PC-3 (cell line): ENCODE measurements around the gene SLC13A1. TPM values are rescaled to one million over a fixed set of nuclear protein-coding genes. Genes with fewer than 3 reads are reported as not detected.

Source experiments
- ATAC-seq: fragments of 200-7000 bp; cut with Tn5 transposase; 2 replicates; pipeline ENCODE4 v1.9.1; 2020; ENCODE audit warnings: mild to moderate bottlenecking, moderate library complexity
- BruUV-seq: library from RNA; stranded (reverse); fragments of 400-500 nt; replicated peaks from 2 replicates; lab custom pipeline; 2021; lab: Mats Ljungman, UMichigan
- CTCF ChIA-PET: fragments of 300-600 bp; sonication (Branson Sonifier 250); formaldehyde crosslinking; loops from one replicate; lab custom pipeline; 2022; ENCODE audit warnings: antibody characterized with exemption; lab: Charles Lee
- POLR2A ChIA-PET: fragments of 300-600 bp; sonication (Branson Sonifier 250); formaldehyde crosslinking; loops from one replicate; lab custom pipeline; 2022; ENCODE audit warnings: antibody characterized with exemption; ENCODE audit not compliant: unreplicated experiment; lab: Charles Lee
- DNase-seq: peaks from one replicate; pipeline ENCODE4 v3.0.0-alpha.2; 2015
- H2AFZ ChIP-seq: fragments of 300-600 bp; sonication (generic); 2 replicates; pipeline ENCODE4 v1.6.0; 2016; ENCODE audit warnings: antibody characterized with exemption, low read length
- H3F3A ChIP-seq: fragments of 300-600 bp; sonication (generic); one replicate; pipeline ENCODE4 v1.6.0; 2017; ENCODE audit warnings: antibody characterized with exemption, low read length, control low read depth, mild to moderate bottlenecking; ENCODE audit not compliant: unreplicated experiment
- H3K27ac ChIP-seq: fragments of 300-600 bp; sonication (generic); 2 replicates; pipeline ENCODE4 v1.5.1; 2016; ENCODE audit warnings: mild to moderate bottlenecking, low read length
- H3K27me3 ChIP-seq: fragments of 300-600 bp; sonication (generic); 2 replicates; pipeline ENCODE4 v1.6.1; 2016; ENCODE audit warnings: low read length, mixed read lengths
- H3K36me3 ChIP-seq: fragments of 300-600 bp; sonication (generic); 2 replicates; pipeline ENCODE4 v1.6.1; 2016; ENCODE audit warnings: low read depth, mixed run types, low read length, mixed read lengths
- H3K4me1 ChIP-seq: fragments of 300-600 bp; sonication (generic); 2 replicates; pipeline ENCODE4 v1.5.1; 2016; ENCODE audit warnings: low read length; ENCODE audit not compliant: insufficient read depth
- H3K4me2 ChIP-seq: fragments of 300-600 bp; sonication (generic); 2 replicates; pipeline ENCODE4 v1.6.0; 2016; ENCODE audit warnings: low read length
- H3K4me3 ChIP-seq: fragments of 300-600 bp; sonication (generic); 2 replicates; pipeline ENCODE4 v1.5.1; 2016; ENCODE audit warnings: mild to moderate bottlenecking, low read length, mixed read lengths
- H3K79me2 ChIP-seq: fragments of 300-600 bp; sonication (generic); 2 replicates; pipeline ENCODE4 v1.6.1; 2017; ENCODE audit warnings: low read length, mixed read lengths
- H3K9ac ChIP-seq: fragments of 300-600 bp; sonication (generic); 2 replicates; pipeline ENCODE4 v1.6.0; 2016; ENCODE audit warnings: mild to moderate bottlenecking, low read length
- H3K9me2 ChIP-seq: fragments of 300-600 bp; sonication (generic); replicated peaks from 2 replicates; pipeline ENCODE4 v1.6.1; 2016; ENCODE audit warnings: mixed run types, low read length, mixed read lengths
- H3K9me3 ChIP-seq: fragments of 300-600 bp; sonication (generic); 2 replicates; pipeline ENCODE4 v1.6.1; 2016; ENCODE audit warnings: low read length, mixed read lengths
- H4K20me1 ChIP-seq: fragments of 300-600 bp; sonication (generic); 2 replicates; pipeline ENCODE4 v1.6.1; 2016; ENCODE audit warnings: low read length, mixed read lengths
- EZH2 ChIP-seq: fragments of 300-600 bp; sonication (generic); IDR thresholded peaks from one replicate; pipeline ENCODE4 v1.6.1; 2017; ENCODE audit warnings: antibody characterized with exemption, mild to moderate bottlenecking, low read length; ENCODE audit not compliant: unreplicated experiment
- EZH2phosphoT487 ChIP-seq: fragments of 300-600 bp; sonication (generic); IDR thresholded peaks from 2 replicates; pipeline ENCODE4 v1.6.1; 2018; ENCODE audit warnings: mild to moderate bottlenecking, antibody characterized with exemption, low read length, borderline replicate concordance
- intact Hi-C: fragments of 100-400 bp; cut with micrococcal nuclease; formaldehyde crosslinking; loops from 2 replicates; pipeline ENCODE4 v1.9.0; 2023
- total RNA-seq: library from RNA; depleted of rRNA; stranded (reverse); fragments of >200 nt; gene quantifications from 2 replicates; pipeline ENCODE4 v1.2.3, GENCODE V29; 2014
- TF ChIP-seq, protein P1 (sequence below): fragments of 300-600 bp; sonication (generic); conservative IDR thresholded peaks from 2 replicates; pipeline ENCODE4 v1.5.1; 2017; ENCODE audit warnings: antibody characterized with exemption, low read depth, mild to moderate bottlenecking, low read length

The SLC13A1 gene
- total RNA-seq, 1 experiment from 2014 or later, result not detected

- Histone ChIP-seq H3K4me1 (no peaks in the 10 kb centered on the region), H3K4me2 (no peak overlapping the region), H3K9me2 (no peaks in the 10 kb centered on the region), H2AFZ (no peak overlapping the region), H3F3A (no peaks in the 10 kb centered on the region), H3K4me3 (no peak overlapping the region), H4K20me1 (no peaks in the 10 kb centered on the region), H3K36me3 (no peaks in the 10 kb centered on the region), H3K27me3 (no peaks in the 10 kb centered on the region), H3K79me2 (no peaks in the 10 kb centered on the region), H3K27ac (no peak overlapping the region), H3K9me3 (peaks cover 7% of the 10 kb centered on the region; the same call in 1 of the 2 replicates), H3K9ac (no peak overlapping the region)
- ATAC-seq (no peak), DNase-seq (no peak)
- no TSS peak for BruUV-seq
- TF ChIP-seq, protein P1, sequence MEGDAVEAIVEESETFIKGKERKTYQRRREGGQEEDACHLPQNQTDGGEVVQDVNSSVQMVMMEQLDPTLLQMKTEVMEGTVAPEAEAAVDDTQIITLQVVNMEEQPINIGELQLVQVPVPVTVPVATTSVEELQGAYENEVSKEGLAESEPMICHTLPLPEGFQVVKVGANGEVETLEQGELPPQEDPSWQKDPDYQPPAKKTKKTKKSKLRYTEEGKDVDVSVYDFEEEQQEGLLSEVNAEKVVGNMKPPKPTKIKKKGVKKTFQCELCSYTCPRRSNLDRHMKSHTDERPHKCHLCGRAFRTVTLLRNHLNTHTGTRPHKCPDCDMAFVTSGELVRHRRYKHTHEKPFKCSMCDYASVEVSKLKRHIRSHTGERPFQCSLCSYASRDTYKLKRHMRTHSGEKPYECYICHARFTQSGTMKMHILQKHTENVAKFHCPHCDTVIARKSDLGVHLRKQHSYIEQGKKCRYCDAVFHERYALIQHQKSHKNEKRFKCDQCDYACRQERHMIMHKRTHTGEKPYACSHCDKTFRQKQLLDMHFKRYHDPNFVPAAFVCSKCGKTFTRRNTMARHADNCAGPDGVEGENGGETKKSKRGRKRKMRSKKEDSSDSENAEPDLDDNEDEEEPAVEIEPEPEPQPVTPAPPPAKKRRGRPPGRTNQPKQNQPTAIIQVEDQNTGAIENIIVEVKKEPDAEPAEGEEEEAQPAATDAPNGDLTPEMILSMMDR, result no peak
- TF ChIP-seq EZH2phosphoT487 (no peak), EZH2 (no peak)
- CTCF ChIA-PET, result no interaction called here
- POLR2A ChIA-PET, result no interaction called here
- intact Hi-C loops, result no loop called here
These were observed 20.6 kb upstream of the SLC13A1 start for GRCh38 chr7:123220396-123220795.

DNA sequence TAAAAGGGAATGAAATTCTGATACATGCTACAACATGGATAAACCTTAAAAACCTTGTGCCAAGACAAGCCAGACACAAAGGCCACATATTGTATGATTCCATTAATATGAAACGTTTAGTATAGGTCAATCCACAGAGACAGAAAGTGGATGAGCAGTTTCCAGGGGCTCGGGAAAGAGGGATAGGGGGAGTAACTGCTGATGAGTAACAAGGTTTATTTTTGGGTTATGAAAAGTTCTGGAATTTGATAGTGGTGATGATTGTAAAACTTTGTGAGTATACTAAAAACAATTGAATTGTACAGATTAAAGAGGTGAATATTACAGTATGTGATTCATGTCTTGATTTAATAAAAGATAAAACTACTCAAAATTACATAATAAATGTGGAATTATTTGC, 19.1 kb upstream of the SLC13A1 start:
- Histone ChIP-seq H3K27me3 (no peaks in the 10 kb centered on the region), H3K9me3 (peaks cover 9% of the 10 kb centered on the region; the same call in 1 of the 2 replicates), H3K36me3 (no peaks in the 10 kb centered on the region), H3K9ac (no peak overlapping the region), H3K4me3 (no peak overlapping the region), H3F3A (no peaks in the 10 kb centered on the region), H3K9me2 (no peaks in the 10 kb centered on the region), H3K4me1 (no peaks in the 10 kb centered on the region), H4K20me1 (no peaks in the 10 kb centered on the region), H3K79me2 (no peaks in the 10 kb centered on the region), H3K4me2 (no peak overlapping the region), H2AFZ (no peak overlapping the region), H3K27ac (no peak overlapping the region)
- ChIA-PET CTCF (no interaction called here), POLR2A (no interaction called here)
- no peak for ATAC-seq
- no peak for DNase-seq
- BruUV-seq, result no TSS peak
- intact Hi-C loops, result no loop called here
- TF ChIP-seq EZH2 (no peak), EZH2phosphoT487 (no peak)
- TF ChIP-seq, protein P1, result no peak

DNA sequence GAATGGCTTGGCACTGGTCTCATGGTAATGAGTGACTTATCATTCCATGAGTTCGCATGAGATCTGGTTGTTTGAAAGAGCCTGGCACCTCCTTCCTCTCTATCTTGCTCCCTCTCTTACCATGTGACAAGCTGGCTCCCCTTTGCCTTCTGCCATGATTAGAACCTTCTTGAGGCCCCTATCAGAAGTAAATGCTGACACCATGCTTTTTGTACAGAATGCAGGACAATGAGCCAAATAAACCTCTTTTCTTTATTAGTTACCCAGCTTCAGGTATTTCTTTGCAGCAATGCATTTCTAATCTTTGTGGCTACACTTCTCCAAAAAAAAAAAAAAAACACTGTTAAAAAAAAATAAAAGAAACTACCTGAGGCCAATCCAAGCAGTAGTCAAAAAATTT, 17.1 kb upstream of the SLC13A1 start:
- intact Hi-C loops, result no loop called here
- CTCF ChIA-PET, result no interaction called here

More for the DNA sequence above, 17.1 kb upstream of the SLC13A1 start:
- no peak overlapping the region for H2AFZ ChIP-seq
- DNase-seq, result no peak
- peaks cover 9% of the 10 kb centered on the region; the same call in 1 of the 2 replicates for H3K9me3 ChIP-seq
- H3K27ac ChIP-seq, result no peak overlapping the region
- no peaks in the 10 kb centered on the region for H4K20me1 ChIP-seq
- no peak for TF ChIP-seq EZH2
- no peak for TF ChIP-seq EZH2phosphoT487
- TF ChIP-seq, protein P1, result no peak
- H3K4me3 ChIP-seq, result no peak overlapping the region
- no peaks in the 10 kb centered on the region for H3K9me2 ChIP-seq
- no peaks in the 10 kb centered on the region for H3K27me3 ChIP-seq
- no peaks in the 10 kb centered on the region for H3K4me1 ChIP-seq
- H3F3A ChIP-seq, result no peaks in the 10 kb centered on the region
- no peak overlapping the region for H3K9ac ChIP-seq
- BruUV-seq, result no TSS peak
- H3K79me2 ChIP-seq, result no peaks in the 10 kb centered on the region
- no peak overlapping the region for H3K4me2 ChIP-seq
- POLR2A ChIA-PET, result no interaction called here
- no peak for ATAC-seq
- no peaks in the 10 kb centered on the region for H3K36me3 ChIP-seq
